Keratinocyte (primary cell): ENCODE data around the gene SLC15A4.

Experiments used
- CTCF ChIP-seq, 3 experiments: IDR thresholded peaks in 1 of 3; conservative IDR thresholded peaks in 1 of 3; optimal IDR thresholded peaks in 1 of 3; 2 replicates in 2 of 3; 3 replicates in 1 of 3; pipeline versions ENCODE3 to v1.5.1; 2011; ENCODE audit warnings: low read length in 3 of 3, mild to moderate bottlenecking in 3 of 3, moderate library complexity in 2 of 3, control low read depth in 1 of 3, inconsistent platforms in 1 of 3; ENCODE audit not compliant: insufficient read depth in 2 of 3; ENCODE audit errors: extremely low read depth in 1 of 3
- EZH2 ChIP-seq: IDR thresholded peaks from one replicate; pipeline ENCODE4 v1.6.1; 2012; ENCODE audit warnings: inconsistent platforms, mild to moderate bottlenecking, low read length, moderate library complexity

GRCh38 chr12:128786741-128787391, 36.9 kb downstream of the SLC15A4 start:
- TF ChIP-seq CTCF (optimal IDR thresholded peaks at IDR 0.05 in 1 of 3, IDR thresholded peaks at IDR 0.05 in 1 of 3, conservative IDR thresholded peaks at IDR 0.05 in 1 of 3; ENCODE audit: extremely low read depth in 1 of 3, insufficient read depth in 2 of 3, low read length in 3 of 3) (no peak), EZH2 (no peak)
